K562 (cell line): ENCODE results near the gene ZNF791. TPM values are rescaled to one million over a fixed set of nuclear protein-coding genes. Genes with fewer than 3 reads are reported as not detected.
A peak's percentile ranks its signal among the peaks of the same experiment; 100 is the strongest.

Experiments used
- AFF4 ChIP-seq: sonication (generic); formaldehyde crosslinking; IDR thresholded peaks from 2 replicates; pipeline ENCODE4 v1.8.0; 2023; ENCODE audit warnings: mild to moderate bottlenecking, missing genetic modification reagents
- GTF2F1 ChIP-seq: IDR thresholded peaks from 2 replicates; pipeline ENCODE4 v1.6.1; 2011; ENCODE audit warnings: low read depth, low read length, improper control_type of control experiment
- NR3C1 ChIP-seq: sonication (generic); formaldehyde crosslinking; IDR thresholded peaks from 2 replicates; pipeline ENCODE4 v1.8.1; 2022; ENCODE audit warnings: missing genetic modification reagents
- RBM25 ChIP-seq: fragments of 200-400 bp; formaldehyde crosslinking; IDR thresholded peaks from 2 replicates; pipeline ENCODE4 v1.6.1; 2018; ENCODE audit warnings: low read length, low read depth, moderate library complexity; ENCODE audit not compliant: severe bottlenecking
- ZBTB26 ChIP-seq: fragments of 450-650 bp; formaldehyde crosslinking; IDR thresholded peaks from 2 replicates; pipeline ENCODE4 v1.4.0; 2022; ENCODE audit warnings: missing genetic modification characterization
- polyA plus RNA-seq, 8 experiments: library from polyadenylated mRNA; depleted of rRNA in 4 of 8; stranded (reverse) in 5 of 8; unstranded in 3 of 8; fragments of >200 nt; fragmentation: Nextera tagmentation in 2 of 8; fragmentation: Illumina TruSeq in 1 of 8; extraction: Ambion mirVana in 2 of 8; extraction: Trizol in 1 of 8; gene quantifications; 2 replicates each; pipeline versions ENCODE4 v1.2.1 to v1.2.3, GENCODE V29; 2011 to 2014; ENCODE audit warnings: inconsistent platforms in 1 of 8, missing spikeins in 1 of 8
- total RNA-seq, 7 experiments: library from RNA; depleted of rRNA in 6 of 7; stranded (reverse); fragments of >200 nt in 6 of 7; fragmentation: Illumina TruSeq in 2 of 7; extraction: Trizol in 2 of 7; gene quantifications; 2 replicates each; pipeline versions ENCODE4 v1.2.1 to v1.2.3, GENCODE V29; 2011 to 2021; ENCODE audit warnings: low replicate concordance in 1 of 7

Gene ZNF791
- total and polyA plus RNA-seq, 9 of the 15 experiments (the other 6 are each of a cell fraction or from before 2014, with no cell fraction given) = 7.8 to 22.7 (median 13.1) TPM

- TF ChIP-seq AFF4 (CRISPR knock-in tag) = no peak; the same call in 1 of the 2 replicates
- TF ChIP-seq GTF2F1 = peak; percentile 44; the same call in 1 of the 2 replicates
- TF ChIP-seq ZBTB26 (CRISPR knock-in tag) = 0 out of 2 replicates have a peak, but pooled peaks have one; percentile 42
- no peak; the same call in 1 of the 2 replicates for TF ChIP-seq NR3C1 (CRISPR knock-in tag)
- no peak for TF ChIP-seq RBM25
Measured at GRCh38 chr19:12681074-12681987, 70.6 kb downstream of the ZNF791 start, which contains the start of gene DHPS (continued).

Other genes with a start within 250 kb of the ZNF791 start
Only the 7 nearest of the 22 such genes appear.
- gene ZNF564, start 59.4 kb upstream of the ZNF791 start, total RNA-seq (2014; rRNA removed) = 5.2 and 6.7 TPM in 2 replicates
- gene ZNF564, start 59.4 kb upstream of the ZNF791 start, total RNA-seq (2014; rRNA removed; fragmentation: Illumina TruSeq; extraction: Trizol) = 7.0 and 10.8 TPM in 2 replicates
- 6.1 and 6.4 TPM in 2 replicates for gene ZNF564, start 59.4 kb upstream of the ZNF791 start, total RNA-seq (2015; rRNA removed; fragmentation: Illumina TruSeq; extraction: Trizol)
- gene ZNF564, start 59.4 kb upstream of the ZNF791 start, total RNA-seq (2021) = 6.0 and 8.1 TPM in 2 replicates
- gene ZNF564, start 59.4 kb upstream of the ZNF791 start, polyA plus RNA-seq (2011; rRNA removed) = 4.5 and 5.4 TPM in 2 replicates
- 5.1 TPM in 2 replicates for gene ZNF564, start 59.4 kb upstream of the ZNF791 start, polyA plus RNA-seq (2014; fragmentation: Illumina TruSeq; extraction: Trizol)
- 1 to 10 TPM; 1.4 to 2.1 TPM for gene ZNF564, start 59.4 kb upstream of the ZNF791 start, polyA plus RNA-seq (2014; fragmentation: Nextera tagmentation; extraction: Ambion mirVana)
- 4.0 and 5.6 TPM in 2 replicates for gene ZNF564, start 59.4 kb upstream of the ZNF791 start, polyA plus RNA-seq (2014; rRNA removed)
- 4.5 and 6.2 TPM in 2 replicates for gene ZNF490, start 107 bp upstream of the ZNF791 start, total RNA-seq (2014; rRNA removed)
- gene ZNF490, start 107 bp upstream of the ZNF791 start, total RNA-seq (2014; rRNA removed; fragmentation: Illumina TruSeq; extraction: Trizol) = 8.0 and 8.3 TPM in 2 replicates
- 5.1 and 6.2 TPM in 2 replicates for gene ZNF490, start 107 bp upstream of the ZNF791 start, total RNA-seq (2015; rRNA removed; fragmentation: Illumina TruSeq; extraction: Trizol)
- 6.7 and 7.1 TPM in 2 replicates for gene ZNF490, start 107 bp upstream of the ZNF791 start, total RNA-seq (2021)
- 3.2 and 4.4 TPM in 2 replicates for gene ZNF490, start 107 bp upstream of the ZNF791 start, polyA plus RNA-seq (2011; rRNA removed)
- 2.4 TPM in 2 replicates for gene ZNF490, start 107 bp upstream of the ZNF791 start, polyA plus RNA-seq (2014; fragmentation: Illumina TruSeq; extraction: Trizol)
- 1 to 10 TPM in 1 of 2 experiments, under 1 TPM in 1; 0.90 to 1.5 TPM for gene ZNF490, start 107 bp upstream of the ZNF791 start, polyA plus RNA-seq (2014; fragmentation: Nextera tagmentation; extraction: Ambion mirVana)
- 1.9 and 2.2 TPM in 2 replicates for gene ZNF490, start 107 bp upstream of the ZNF791 start, polyA plus RNA-seq (2014; rRNA removed)
- gene MAN2B1, start 55.8 kb downstream of the ZNF791 start, total RNA-seq (2014; rRNA removed) = 19.3 and 21.6 TPM in 2 replicates
- gene MAN2B1, start 55.8 kb downstream of the ZNF791 start, total RNA-seq (2014; rRNA removed; fragmentation: Illumina TruSeq; extraction: Trizol) = 5.3 and 6.6 TPM in 2 replicates
- 10.1 and 11.6 TPM in 2 replicates for gene MAN2B1, start 55.8 kb downstream of the ZNF791 start, total RNA-seq (2015; rRNA removed; fragmentation: Illumina TruSeq; extraction: Trizol)
- gene MAN2B1, start 55.8 kb downstream of the ZNF791 start, total RNA-seq (2021) = 33.8 and 34.0 TPM in 2 replicates
- 8.1 and 12.5 TPM in 2 replicates for gene MAN2B1, start 55.8 kb downstream of the ZNF791 start, polyA plus RNA-seq (2011; rRNA removed)
- 11.4 and 18.0 TPM in 2 replicates for gene MAN2B1, start 55.8 kb downstream of the ZNF791 start, polyA plus RNA-seq (2014; fragmentation: Illumina TruSeq; extraction: Trizol)
- gene MAN2B1, start 55.8 kb downstream of the ZNF791 start, polyA plus RNA-seq (2014; fragmentation: Nextera tagmentation; extraction: Ambion mirVana) = under 1 TPM; 0.59 to 0.63 TPM
- 14.2 and 14.7 TPM in 2 replicates for gene MAN2B1, start 55.8 kb downstream of the ZNF791 start, polyA plus RNA-seq (2014; rRNA removed)
- 19.7 and 21.3 TPM in 2 replicates for gene WDR83, start 55.9 kb downstream of the ZNF791 start, total RNA-seq (2014; rRNA removed)
- gene WDR83, start 55.9 kb downstream of the ZNF791 start, total RNA-seq (2014; rRNA removed; fragmentation: Illumina TruSeq; extraction: Trizol) = 3.1 and 4.0 TPM in 2 replicates
- 9.3 and 9.5 TPM in 2 replicates for gene WDR83, start 55.9 kb downstream of the ZNF791 start, total RNA-seq (2015; rRNA removed; fragmentation: Illumina TruSeq; extraction: Trizol)
- gene WDR83, start 55.9 kb downstream of the ZNF791 start, total RNA-seq (2021) = 16.7 and 17.7 TPM in 2 replicates
- 4.2 and 4.7 TPM in 2 replicates for gene WDR83, start 55.9 kb downstream of the ZNF791 start, polyA plus RNA-seq (2011; rRNA removed)
- gene WDR83, start 55.9 kb downstream of the ZNF791 start, polyA plus RNA-seq (2014; fragmentation: Illumina TruSeq; extraction: Trizol) = 3.9 and 9.8 TPM in 2 replicates
- gene WDR83, start 55.9 kb downstream of the ZNF791 start, polyA plus RNA-seq (2014; fragmentation: Nextera tagmentation; extraction: Ambion mirVana) = 1 to 10 TPM in 1 of 2 experiments, under 1 TPM in 1; 0.52 to 2.9 TPM
- gene WDR83, start 55.9 kb downstream of the ZNF791 start, polyA plus RNA-seq (2014; rRNA removed) = 13.9 and 17.5 TPM in 2 replicates
- gene DHPS, start 71.0 kb downstream of the ZNF791 start, total RNA-seq (2014; rRNA removed) = 90.2 and 99.2 TPM in 2 replicates
- 55.7 and 56.5 TPM in 2 replicates for gene DHPS, start 71.0 kb downstream of the ZNF791 start, total RNA-seq (2014; rRNA removed; fragmentation: Illumina TruSeq; extraction: Trizol)
- gene DHPS, start 71.0 kb downstream of the ZNF791 start, total RNA-seq (2015; rRNA removed; fragmentation: Illumina TruSeq; extraction: Trizol) = 61.0 and 62.6 TPM in 2 replicates
- gene DHPS, start 71.0 kb downstream of the ZNF791 start, total RNA-seq (2021) = 94.8 and 98.8 TPM in 2 replicates
- 81.0 and 120 TPM in 2 replicates for gene DHPS, start 71.0 kb downstream of the ZNF791 start, polyA plus RNA-seq (2011; rRNA removed)
- gene DHPS, start 71.0 kb downstream of the ZNF791 start, polyA plus RNA-seq (2014; fragmentation: Illumina TruSeq; extraction: Trizol) = 79.9 and 80.2 TPM in 2 replicates
- 10 to 100 TPM; 47.1 to 54.1 TPM for gene DHPS, start 71.0 kb downstream of the ZNF791 start, polyA plus RNA-seq (2014; fragmentation: Nextera tagmentation; extraction: Ambion mirVana)
- 102 and 110 TPM in 2 replicates for gene DHPS, start 71.0 kb downstream of the ZNF791 start, polyA plus RNA-seq (2014; rRNA removed)
- gene GNG14, start 77.1 kb downstream of the ZNF791 start, total RNA-seq (2014; rRNA removed) = not detected in 2 replicates
- gene GNG14, start 77.1 kb downstream of the ZNF791 start, total RNA-seq (2014; rRNA removed; fragmentation: Illumina TruSeq; extraction: Trizol) = not detected in 2 replicates
- not detected in 2 replicates for gene GNG14, start 77.1 kb downstream of the ZNF791 start, total RNA-seq (2015; rRNA removed; fragmentation: Illumina TruSeq; extraction: Trizol)
- gene GNG14, start 77.1 kb downstream of the ZNF791 start, total RNA-seq (2021) = not detected in 2 replicates
- gene GNG14, start 77.1 kb downstream of the ZNF791 start, polyA plus RNA-seq (2011; rRNA removed) = not detected in 2 replicates
- not detected in 2 replicates for gene GNG14, start 77.1 kb downstream of the ZNF791 start, polyA plus RNA-seq (2014; fragmentation: Illumina TruSeq; extraction: Trizol)
- not detected for gene GNG14, start 77.1 kb downstream of the ZNF791 start, polyA plus RNA-seq (2014; fragmentation: Nextera tagmentation; extraction: Ambion mirVana)
- not detected in 2 replicates for gene GNG14, start 77.1 kb downstream of the ZNF791 start, polyA plus RNA-seq (2014; rRNA removed)
- gene FBXW9, start 85.7 kb downstream of the ZNF791 start, total RNA-seq (2014; rRNA removed) = 15.9 and 18.0 TPM in 2 replicates
- gene FBXW9, start 85.7 kb downstream of the ZNF791 start, total RNA-seq (2014; rRNA removed; fragmentation: Illumina TruSeq; extraction: Trizol) = 2.0 TPM in 2 replicates
- gene FBXW9, start 85.7 kb downstream of the ZNF791 start, total RNA-seq (2015; rRNA removed; fragmentation: Illumina TruSeq; extraction: Trizol) = 6.0 and 6.2 TPM in 2 replicates
- gene FBXW9, start 85.7 kb downstream of the ZNF791 start, total RNA-seq (2021) = 16.8 and 17.3 TPM in 2 replicates
- 9.4 and 12.4 TPM in 2 replicates for gene FBXW9, start 85.7 kb downstream of the ZNF791 start, polyA plus RNA-seq (2011; rRNA removed)
- gene FBXW9, start 85.7 kb downstream of the ZNF791 start, polyA plus RNA-seq (2014; fragmentation: Illumina TruSeq; extraction: Trizol) = 3.6 and 9.1 TPM in 2 replicates
- 1 to 10 TPM in 1 of 2 experiments, under 1 TPM in 1; 0.23 to 1.3 TPM for gene FBXW9, start 85.7 kb downstream of the ZNF791 start, polyA plus RNA-seq (2014; fragmentation: Nextera tagmentation; extraction: Ambion mirVana)
- gene FBXW9, start 85.7 kb downstream of the ZNF791 start, polyA plus RNA-seq (2014; rRNA removed) = 19.0 and 21.7 TPM in 2 replicates